Mesenchymal stem cell (in vitro differentiated cells and primary cell): Measurements from ENCODE around the gene NCF4.

Source experiments
- DNase-seq: peaks from one replicate; pipeline ENCODE4 v3.0.0-alpha.2; 2013
- H2AFZ ChIP-seq: one replicate; pipeline ENCODE4 v1.6.1; 2013; ENCODE audit warnings: low read depth, mild to moderate bottlenecking, control low read depth, inconsistent platforms, low read length, moderate library complexity
- H2AK5ac ChIP-seq: 2 replicates; pipeline ENCODE4 v1.6.1; 2013; ENCODE audit warnings: low read length, moderate library complexity, mild to moderate bottlenecking, inconsistent platforms; ENCODE audit not compliant: severe bottlenecking
- H2BK120ac ChIP-seq: one replicate; pipeline ENCODE4 v1.6.1; 2013; ENCODE audit warnings: low read depth, mild to moderate bottlenecking, inconsistent platforms, low read length, moderate library complexity
- H2BK12ac ChIP-seq, 2 experiments: one replicate each; pipeline ENCODE4 v1.6.1; 2013; ENCODE audit warnings: inconsistent platforms in 2 of 2, low read length in 2 of 2, mild to moderate bottlenecking in 2 of 2, moderate library complexity in 2 of 2, control low read depth in 1 of 2
- H2BK15ac ChIP-seq: one replicate; pipeline ENCODE4 v1.6.1; 2013; ENCODE audit warnings: mild to moderate bottlenecking, low read depth, inconsistent platforms; ENCODE audit not compliant: poor library complexity, severe bottlenecking
- H2BK5ac ChIP-seq: 2 replicates; pipeline ENCODE4 v1.6.1; 2013; ENCODE audit warnings: low read depth, mild to moderate bottlenecking, low read length, control low read depth, inconsistent platforms; ENCODE audit not compliant: poor library complexity, severe bottlenecking
- H3K14ac ChIP-seq, 2 experiments: one replicate each; pipeline ENCODE4 v1.6.1; 2013; ENCODE audit warnings: inconsistent platforms in 2 of 2, low read length in 2 of 2, control low read depth in 1 of 2, mild to moderate bottlenecking in 1 of 2, moderate library complexity in 1 of 2
- H3K18ac ChIP-seq, 2 experiments: one replicate each; pipeline ENCODE4 v1.6.1; 2013; ENCODE audit warnings: inconsistent platforms in 2 of 2, low read length in 2 of 2, control low read depth in 1 of 2, low read depth in 1 of 2, mild to moderate bottlenecking in 1 of 2
- H3K23ac ChIP-seq, 2 experiments: one replicate each; pipeline ENCODE4 v1.6.1; 2013; ENCODE audit warnings: inconsistent platforms in 2 of 2, low read length in 2 of 2, mild to moderate bottlenecking in 2 of 2, moderate library complexity in 2 of 2, control low read depth in 1 of 2
- H3K27ac ChIP-seq: 2 replicates; pipeline ENCODE4 v1.5.1; 2013; ENCODE audit warnings: mild to moderate bottlenecking, moderate library complexity, low read length, control low read depth, inconsistent platforms; ENCODE audit not compliant: poor library complexity, severe bottlenecking
- H3K27me3 ChIP-seq, 2 experiments: 2 replicates each; pipeline versions ENCODE4 v1.6.1 to v1.7.0; 2013; ENCODE audit warnings: low read length in 2 of 2, mild to moderate bottlenecking in 2 of 2, moderate library complexity in 2 of 2, control low read depth in 1 of 2, inconsistent platforms in 1 of 2; ENCODE audit not compliant: control insufficient read depth in 1 of 2, insufficient read depth in 1 of 2
- H3K36me3 ChIP-seq, 2 experiments: 2 replicates each; pipeline versions ENCODE4 v1.6.1 to v1.7.0; 2013; ENCODE audit warnings: low read length in 2 of 2, control low read depth in 1 of 2, inconsistent platforms in 1 of 2, low read depth in 1 of 2, mild to moderate bottlenecking in 1 of 2; ENCODE audit not compliant: insufficient read depth in 2 of 2, control insufficient read depth in 1 of 2
- H3K4ac ChIP-seq, 2 experiments: one replicate each; pipeline ENCODE4 v1.6.1; 2013; ENCODE audit warnings: inconsistent platforms in 2 of 2, low read length in 2 of 2, mild to moderate bottlenecking in 2 of 2, moderate library complexity in 2 of 2, control low read depth in 1 of 2, low read depth in 1 of 2
- H3K4me1 ChIP-seq: 2 replicates; pipeline ENCODE4 v1.6.1; 2013; ENCODE audit warnings: low read depth, low read length, control low read depth; ENCODE audit not compliant: control insufficient read depth, insufficient read depth
- H3K4me2 ChIP-seq: 2 replicates; pipeline ENCODE4 v1.6.1; 2013; ENCODE audit warnings: low read length, mild to moderate bottlenecking, inconsistent platforms; ENCODE audit not compliant: poor library complexity, severe bottlenecking
- H3K4me3 ChIP-seq, 2 experiments: 2 replicates each; pipeline versions ENCODE4 v1.5.1 to v1.7.0; 2013; ENCODE audit warnings: low read length in 2 of 2, mild to moderate bottlenecking in 2 of 2, control low read depth in 1 of 2, low read depth in 1 of 2; ENCODE audit not compliant: insufficient read depth in 1 of 2
- H3K79me1 ChIP-seq: replicated peaks from 2 replicates; pipeline ENCODE4 v1.6.1; 2013; ENCODE audit warnings: mild to moderate bottlenecking, control low read depth, low read length, inconsistent platforms; ENCODE audit not compliant: poor library complexity, severe bottlenecking
- H3K9ac ChIP-seq: 2 replicates; pipeline ENCODE4 v1.7.0; 2013; ENCODE audit warnings: mild to moderate bottlenecking, low read length, moderate library complexity
- H3K9me3 ChIP-seq: 2 replicates; pipeline ENCODE4 v1.7.0; 2013; ENCODE audit warnings: mild to moderate bottlenecking, low read length; ENCODE audit not compliant: control insufficient read depth
- H4K8ac ChIP-seq: one replicate; pipeline ENCODE4 v1.6.1; 2013; ENCODE audit warnings: inconsistent platforms, mild to moderate bottlenecking, low read length, moderate library complexity
- H4K91ac ChIP-seq: one replicate; pipeline ENCODE4 v1.6.1; 2013; ENCODE audit warnings: mild to moderate bottlenecking, low read length, inconsistent platforms
- WGBS: methylation state at CpG from one replicate; pipeline ENCODE4 v1.1.7; 2013; ENCODE audit warnings: mixed read lengths; 5-methylcytosine and 5-hydroxymethylcytosine counted together

Gene NCF4

GRCh38 chr22:36914390-36914752, 53.6 kb downstream of the NCF4 start:
- H3K9me3 ChIP-seq, result peaks cover 7% of the 10 kb centered on the region
- no CpG with 5 or more reads among the region's 1 CpG for WGBS
- H3K9ac ChIP-seq, result no peak overlapping the region
- no peak overlapping the region for H2BK120ac ChIP-seq
- H3K18ac ChIP-seq, result no peak overlapping the region
- peak overlapping the region; percentile 16 for H3K4me2 ChIP-seq
- no peak overlapping the region for H2AK5ac ChIP-seq
- H3K36me3 ChIP-seq, result no peaks in the 10 kb centered on the region
- no peak overlapping the region for H3K27ac ChIP-seq
- H2BK15ac ChIP-seq, result no peak overlapping the region
- no peak overlapping the region for H2BK5ac ChIP-seq
- no peak overlapping the region for H3K23ac ChIP-seq
- H2BK12ac ChIP-seq, result no peak overlapping the region
- H4K8ac ChIP-seq, result no peak overlapping the region
- no peak overlapping the region for H3K4me3 ChIP-seq
- no peak for DNase-seq
- no peaks in the 10 kb centered on the region for H3K79me1 ChIP-seq
- peaks cover 10% of the 10 kb centered on the region for H3K4me1 ChIP-seq
- no peak overlapping the region for H2AFZ ChIP-seq
- H3K4ac ChIP-seq, result no peak overlapping the region
- H3K27me3 ChIP-seq, result peaks cover 3 to 68% of the 10 kb centered on the region in 2 experiments
- no peak overlapping the region for H3K14ac ChIP-seq
- no peak overlapping the region for H4K91ac ChIP-seq

GRCh38 chr22:36916034-36916433, 55.2 kb downstream of the NCF4 start:
- Histone ChIP-seq H4K8ac (no peak overlapping the region), H3K4ac (no peak overlapping the region), H3K9me3 (peaks cover 7% of the 10 kb centered on the region), H2AFZ (no peak overlapping the region), H2BK5ac (no peak overlapping the region), H2BK12ac (no peak overlapping the region), H3K79me1 (no peaks in the 10 kb centered on the region), H3K18ac (no peak overlapping the region), H3K14ac (no peak overlapping the region), H3K4me2 (no peak overlapping the region), H3K4me1 (peaks cover 10% of the 10 kb centered on the region), H3K9ac (no peak overlapping the region), H4K91ac (no peak overlapping the region), H3K27me3 (peaks cover 3 to 69% of the 10 kb centered on the region in 2 experiments), H3K4me3 (no peak overlapping the region), H2BK120ac (no peak overlapping the region), H3K36me3 (no peaks in the 10 kb centered on the region), H3K27ac (no peak overlapping the region), H3K23ac (no peak overlapping the region), H2BK15ac (no peak overlapping the region), H2AK5ac (no peak overlapping the region)
- no peak for DNase-seq

GRCh38 chr22:36918586-36919284, 57.9 kb downstream of the NCF4 start:
- Histone ChIP-seq H2BK12ac (no peak overlapping the region), H3K4me3 (no peak overlapping the region), H3K14ac (no peak overlapping the region), H2BK120ac (no peak overlapping the region), H3K9ac (no peak overlapping the region), H3K9me3 (peaks cover 7% of the 10 kb centered on the region), H2AFZ (no peak overlapping the region), H3K4ac (no peak overlapping the region), H3K23ac (no peak overlapping the region), H3K27ac (no peak overlapping the region), H3K27me3 (peaks cover 28 to 70% of the 10 kb centered on the region in 2 experiments), H2BK15ac (no peak overlapping the region), H3K4me2 (no peak overlapping the region), H3K4me1 (peaks cover 7% of the 10 kb centered on the region), H3K36me3 (no peaks in the 10 kb centered on the region), H3K79me1 (no peaks in the 10 kb centered on the region), H3K18ac (no peak overlapping the region), H2BK5ac (no peak overlapping the region), H2AK5ac (no peak overlapping the region), H4K8ac (no peak overlapping the region), H4K91ac (no peak overlapping the region)
- WGBS, result 71% methylated on average over 3 of the region's 3 CpGs
- no peak for DNase-seq

GRCh38 chr22:36921309-36922104, 60.7 kb downstream of the NCF4 start:
- 79% methylated on average over 13 of the region's 15 CpGs for WGBS
- Histone ChIP-seq H2AFZ (no peak overlapping the region), H2BK120ac (no peak overlapping the region), H3K79me1 (no peaks in the 10 kb centered on the region), H4K91ac (no peak overlapping the region), H2AK5ac (no peak overlapping the region), H3K14ac (peak overlapping the region in 1 of 2 experiments; percentile 35), H3K4ac (no peak overlapping the region), H3K27ac (no peak overlapping the region), H3K4me3 (no peak overlapping the region), H3K18ac (no peak overlapping the region), H3K27me3 (peaks cover 40 to 71% of the 10 kb centered on the region in 2 experiments), H3K4me2 (no peak overlapping the region), H4K8ac (no peak overlapping the region), H3K23ac (no peak overlapping the region), H2BK5ac (no peak overlapping the region), H2BK12ac (no peak overlapping the region), H3K36me3 (no peaks in the 10 kb centered on the region), H3K9ac (no peak overlapping the region), H3K4me1 (peaks cover 6% of the 10 kb centered on the region), H3K9me3 (peaks cover 7% of the 10 kb centered on the region), H2BK15ac (no peak overlapping the region)
- DNase-seq, result no peak
